ENCODE measurements around the gene ALX4.

ALX4 gene

DNA sequence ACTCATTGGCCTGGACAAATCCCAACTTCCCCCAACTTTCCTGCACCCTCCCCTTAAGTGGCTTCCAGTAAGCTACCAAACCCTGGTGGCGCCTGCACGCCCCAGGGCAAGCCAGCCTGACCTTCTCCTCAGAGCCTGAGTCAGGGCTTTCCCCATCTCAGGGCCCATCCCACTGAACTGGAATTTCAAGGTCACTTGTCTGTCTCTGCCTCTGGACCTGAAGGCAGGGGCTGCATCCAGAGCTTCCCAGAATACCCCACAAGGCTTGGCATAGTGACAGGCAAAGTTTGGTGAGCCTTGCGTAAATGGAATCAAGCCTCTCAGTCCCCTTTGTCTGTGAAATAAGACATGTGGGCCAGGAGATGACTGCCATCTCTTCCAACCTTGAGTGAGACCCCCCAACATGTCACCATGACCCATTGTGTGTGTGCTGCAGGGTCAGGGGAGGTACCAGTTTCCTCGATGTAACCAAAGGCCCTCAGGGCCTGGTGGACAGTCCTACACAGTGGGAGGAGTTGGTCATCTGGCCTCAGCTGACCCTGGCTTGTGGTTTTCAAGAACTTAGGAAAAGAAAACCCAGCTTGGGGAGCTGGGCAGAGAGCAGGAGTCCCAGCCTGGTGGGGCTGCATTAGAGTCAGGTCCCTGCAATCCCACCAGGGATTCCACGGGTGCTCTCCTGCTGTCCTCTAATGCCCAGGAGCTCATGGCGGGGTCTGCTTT is 8.9 kb downstream of the ALX4 start:
- DNase-seq = no peak

DNA sequence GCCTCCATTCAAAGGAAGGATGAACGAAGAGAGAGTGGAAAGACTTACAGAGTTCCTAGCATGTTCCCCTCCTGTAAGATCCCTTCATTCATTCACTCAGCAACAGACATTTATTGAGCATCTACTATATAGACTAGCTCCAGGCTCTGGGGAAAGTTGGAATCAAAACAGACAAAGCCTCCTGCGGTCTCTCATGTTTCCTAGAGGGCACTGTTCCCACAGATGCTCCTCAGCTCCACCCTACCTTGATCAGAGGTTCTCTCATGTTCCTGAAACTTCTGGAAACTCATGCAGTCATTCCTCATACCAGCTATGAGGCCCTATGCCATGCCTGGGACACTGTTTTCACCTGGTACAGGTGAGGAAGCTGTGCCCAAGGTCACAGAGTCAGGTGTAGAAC is 11.1 kb downstream of the ALX4 start:
- no peak for DNase-seq

DNA sequence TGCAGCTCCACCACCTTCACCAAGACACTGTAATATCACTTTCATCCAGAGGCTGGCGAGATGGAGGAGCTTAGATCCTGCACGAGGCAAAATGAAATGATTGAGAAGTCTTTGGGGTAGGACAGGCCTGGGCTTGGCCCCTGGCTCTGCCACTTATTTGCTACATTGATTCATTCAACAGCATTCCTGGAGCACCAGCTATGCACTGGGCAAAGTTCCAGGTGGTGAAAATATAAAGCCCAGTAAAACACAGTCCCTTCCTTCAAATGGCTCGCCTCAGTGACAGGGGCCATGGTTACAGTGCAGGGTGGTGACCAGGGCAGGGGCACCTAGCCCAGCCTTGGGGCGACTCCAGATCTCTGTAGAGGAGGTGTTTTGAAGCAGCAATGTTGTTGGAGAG is 19.7 kb downstream of the ALX4 start:
- no peak for DNase-seq

DNA sequence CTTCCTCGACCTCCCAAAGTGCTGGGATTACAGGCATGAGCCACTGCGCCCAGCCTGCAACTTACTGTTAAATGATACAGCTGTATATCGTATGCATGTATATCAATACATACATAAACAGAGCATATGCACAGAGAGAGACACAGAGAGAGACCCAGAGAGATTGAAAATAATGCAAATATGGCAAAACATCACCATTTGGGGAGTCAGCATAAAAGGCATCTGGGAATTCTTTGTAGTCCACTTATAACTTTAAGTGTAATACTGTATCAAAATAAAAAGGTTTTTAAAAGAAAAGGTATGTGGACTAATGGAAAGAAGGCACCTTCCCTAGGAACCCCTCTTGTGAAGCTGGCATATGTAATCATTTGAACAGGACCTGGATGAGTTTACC is 21.8 kb downstream of the ALX4 start:
- DNase-seq = no peak

DNA sequence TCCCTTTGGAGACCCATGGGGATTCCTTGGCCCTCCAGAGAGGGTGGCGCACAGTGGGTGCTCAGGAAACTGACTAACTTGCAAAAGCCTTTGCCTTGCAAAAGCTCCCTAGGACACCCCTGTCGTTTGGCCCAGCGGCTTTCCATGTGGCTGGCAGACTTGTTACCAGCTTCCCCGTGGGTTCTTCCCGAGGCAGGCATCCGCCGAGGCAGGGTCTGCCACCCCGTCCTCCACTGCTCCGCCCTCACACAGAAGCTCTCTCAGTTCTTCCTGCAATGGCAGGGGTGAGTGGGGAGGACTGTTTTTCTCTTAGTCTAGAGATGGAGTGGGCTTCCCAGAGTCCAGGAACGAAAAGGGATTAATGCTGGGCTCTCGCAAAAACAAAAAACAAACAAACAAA is 23.0 kb downstream of the ALX4 start:
- DNase-seq = no peak

GRCh38 chr11:44286268-44286880 is 23.6 kb downstream of the ALX4 start:
- DNase-seq = peak; percentile 56

GRCh38 chr11:44285756-44286155 is 24.2 kb downstream of the ALX4 start:
- DNase-seq = no peak

DNA sequence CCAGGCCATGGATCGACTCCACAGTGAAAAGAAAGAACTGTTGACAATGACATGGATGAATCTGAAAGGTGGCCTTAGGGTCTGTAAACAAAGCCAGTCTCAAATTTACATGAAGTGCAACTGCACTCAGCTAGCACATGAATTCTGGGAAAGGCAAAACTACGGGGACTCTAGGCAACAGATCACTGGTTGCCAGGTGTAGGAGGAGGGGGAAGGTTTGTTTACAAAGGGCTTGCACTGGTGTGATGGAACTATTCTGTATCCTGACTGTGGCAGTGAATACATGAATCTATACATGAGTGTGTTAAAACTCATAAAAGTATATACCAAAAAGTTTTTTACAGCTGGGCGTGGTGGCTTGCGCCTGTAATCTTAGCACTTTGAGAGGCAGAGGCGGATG is 27.3 kb downstream of the ALX4 start:
- peak; percentile 47 for DNase-seq

GRCh38 chr11:44281151-44281550 is 28.8 kb downstream of the ALX4 start:
- DNase-seq = no peak

- no peak for DNase-seq
Measured at GRCh38 chr11:44280257-44280656, 29.7 kb downstream of the ALX4 start.

- no peak for DNase-seq
Measured at GRCh38 chr11:44279483-44279882, 30.5 kb downstream of the ALX4 start.

- no peak for DNase-seq
Measured at GRCh38 chr11:44277196-44278090, 32.5 kb downstream of the ALX4 start.

GRCh38 chr11:44275961-44276550 is 33.9 kb downstream of the ALX4 start:
- no peak for DNase-seq

GRCh38 chr11:44275241-44275640 is 34.7 kb downstream of the ALX4 start:
- DNase-seq = no peak

DNA sequence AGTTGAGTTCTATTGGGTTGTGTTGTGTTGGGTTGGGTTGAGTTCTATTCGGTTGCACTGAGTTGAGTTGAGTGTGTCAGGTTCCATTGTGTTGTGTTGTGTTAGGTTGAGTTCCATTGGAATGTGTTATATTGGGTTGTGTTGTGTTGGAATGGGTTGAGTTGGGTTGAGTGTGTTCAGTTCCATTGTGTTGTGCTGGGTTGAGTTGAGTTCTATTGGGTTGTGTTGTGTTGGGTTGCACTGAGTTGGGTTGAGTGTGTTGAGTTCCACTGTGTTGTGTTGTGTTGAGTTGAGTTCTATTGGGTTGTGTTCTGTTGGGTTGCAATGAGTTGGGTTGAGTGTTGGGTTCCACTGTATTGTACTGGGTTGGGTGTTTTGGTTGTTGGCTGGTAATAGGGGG is 35.5 kb downstream of the ALX4 start:
- DNase-seq = no peak

- no peak for DNase-seq
Measured at GRCh38 chr11:44271286-44271685, 38.7 kb downstream of the ALX4 start.

GRCh38 chr11:44270403-44271273 is 39.3 kb downstream of the ALX4 start:
- no peak for DNase-seq

DNA sequence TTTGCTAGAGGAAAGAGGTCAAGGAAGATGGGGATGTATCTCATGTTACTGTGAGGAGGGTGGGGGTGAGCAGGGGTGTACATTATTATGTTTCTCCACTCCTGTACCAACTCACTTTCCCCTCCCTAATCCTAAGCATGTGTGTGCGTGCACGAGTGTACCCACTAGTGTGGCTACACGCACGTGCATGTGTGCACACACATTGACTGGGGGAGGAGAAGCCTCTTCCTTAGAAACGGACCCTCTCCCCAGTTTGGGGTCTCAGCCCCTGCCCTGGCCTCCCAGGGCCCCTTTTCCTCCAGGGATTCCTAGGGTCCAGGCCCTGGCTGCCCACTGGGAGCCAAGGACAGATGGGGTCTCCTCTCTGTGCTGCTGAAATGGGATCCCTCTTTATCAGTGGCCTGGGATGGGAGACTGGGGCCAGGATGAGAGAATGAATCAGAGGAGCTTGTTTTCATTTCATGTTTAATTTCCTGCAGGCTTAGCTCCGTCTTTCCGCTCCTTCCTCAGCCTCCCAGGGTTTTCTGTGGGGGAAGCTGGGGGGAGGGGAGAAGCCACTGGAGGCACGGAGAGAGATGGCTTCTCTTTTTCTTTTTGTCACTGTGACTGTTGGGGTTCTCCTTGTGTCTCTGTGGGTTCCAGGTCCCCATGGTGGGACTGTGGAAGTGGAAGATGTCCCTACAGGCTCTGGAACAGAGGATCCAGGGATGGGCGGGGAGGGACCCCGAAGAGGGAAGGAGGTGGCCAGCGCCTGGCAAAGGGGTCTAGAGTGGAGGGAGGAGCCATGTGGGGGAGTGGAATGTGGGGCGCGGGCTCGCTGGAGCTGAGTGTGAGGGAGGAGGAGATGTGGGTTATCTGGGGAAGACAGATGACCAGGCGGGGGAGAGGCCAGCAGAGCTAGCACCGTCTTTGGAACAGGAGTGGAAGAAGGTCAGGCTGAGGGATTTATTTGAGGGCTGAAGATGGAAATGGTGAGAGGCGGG is 40.3 kb downstream of the ALX4 start:
- DNase-seq = no peak

- DNase-seq = no peak
Measured at GRCh38 chr11:44268614-44269080, 41.3 kb downstream of the ALX4 start.

DNA sequence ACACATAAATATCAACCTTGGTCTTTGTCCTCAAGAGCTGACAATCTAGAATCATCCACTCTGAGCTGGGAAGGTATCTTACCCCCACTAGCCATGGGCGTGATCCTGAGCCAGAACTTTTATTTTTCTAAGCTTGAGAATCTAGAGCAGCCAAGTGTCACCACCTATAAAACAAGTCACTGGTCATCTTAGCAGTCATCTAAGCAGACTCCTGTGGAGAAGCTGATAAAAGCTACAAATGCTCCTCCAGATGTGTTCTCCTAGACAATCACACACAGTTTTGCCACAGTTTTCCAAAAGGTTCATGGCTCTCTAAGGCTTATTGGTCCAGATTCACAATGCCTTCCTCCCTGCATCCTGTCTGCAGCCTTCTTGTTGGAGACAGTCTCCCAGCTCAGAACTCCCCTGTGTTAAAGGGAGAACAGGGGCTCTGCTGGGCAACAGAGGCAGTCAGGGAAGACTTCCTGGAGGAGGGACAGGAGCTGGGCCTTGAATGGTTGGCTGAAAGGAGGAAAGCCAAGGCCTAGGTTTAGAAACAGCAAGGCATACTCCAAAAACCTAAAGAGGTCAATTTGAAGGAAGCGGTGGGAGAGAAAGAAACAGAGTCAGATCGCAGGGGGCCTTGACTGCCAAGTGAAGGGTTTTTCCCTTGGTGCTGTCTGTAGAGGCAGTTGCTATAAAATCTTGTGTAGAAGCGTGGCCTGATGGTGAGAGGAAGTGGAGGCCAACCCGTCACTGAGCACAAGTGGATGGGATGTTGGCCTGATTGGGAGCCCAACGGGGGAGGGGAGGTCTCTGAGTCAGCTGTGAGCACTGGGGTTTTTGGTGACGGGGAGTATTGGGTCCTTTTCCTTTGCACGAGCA is 42.0 kb downstream of the ALX4 start:
- no peak for DNase-seq
